HG03521 (cell line): ENCODE data around the gene DAB1.

Experiments used
- ATAC-seq: cut with Tn5 transposase; IDR thresholded peaks from one replicate; pipeline ENCODE4 v1.9.1; 2021; ENCODE audit warnings: mild to moderate bottlenecking, moderate library complexity; ENCODE audit not compliant: unreplicated experiment

The DAB1 gene

DNA sequence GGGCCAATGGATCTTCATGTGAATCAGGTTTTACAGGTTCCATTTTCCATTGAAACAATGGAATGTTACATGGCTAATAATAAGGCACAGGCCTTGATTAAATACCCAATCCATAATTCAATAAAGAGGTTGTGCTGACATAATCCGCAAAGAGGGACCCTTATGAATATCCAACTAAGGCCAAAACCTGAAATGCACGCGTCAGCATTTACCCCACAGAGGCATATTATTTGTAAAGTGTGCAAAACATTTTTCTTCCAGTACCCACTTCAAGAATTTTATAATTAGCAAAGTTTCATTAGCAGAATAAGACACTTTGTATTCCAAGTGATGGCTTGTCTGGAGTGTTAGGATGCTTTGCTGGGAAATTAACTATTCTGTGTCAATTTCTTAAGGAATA is 237.4 kb downstream of the DAB1 start:
- ATAC-seq = no peak

DNA sequence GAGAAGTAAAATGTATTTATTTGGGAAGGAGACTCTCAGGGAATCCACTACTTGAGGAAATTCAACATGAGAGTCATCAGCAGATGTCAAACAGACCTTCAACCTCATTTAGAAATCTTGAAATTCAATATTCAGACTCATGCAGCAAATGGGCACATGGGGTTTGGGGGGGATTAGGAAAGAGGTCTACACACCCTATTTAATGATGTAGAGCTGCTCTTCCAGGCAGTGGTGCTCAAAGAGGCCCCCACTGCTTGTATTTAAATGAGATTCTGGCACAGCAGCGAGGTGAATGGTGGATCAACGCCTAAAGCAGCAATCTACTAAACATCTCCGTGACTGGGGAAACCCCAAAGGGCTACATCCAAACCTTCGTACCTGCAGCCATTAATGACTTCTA is 244.9 kb downstream of the DAB1 start:
- no peak for ATAC-seq

DNA sequence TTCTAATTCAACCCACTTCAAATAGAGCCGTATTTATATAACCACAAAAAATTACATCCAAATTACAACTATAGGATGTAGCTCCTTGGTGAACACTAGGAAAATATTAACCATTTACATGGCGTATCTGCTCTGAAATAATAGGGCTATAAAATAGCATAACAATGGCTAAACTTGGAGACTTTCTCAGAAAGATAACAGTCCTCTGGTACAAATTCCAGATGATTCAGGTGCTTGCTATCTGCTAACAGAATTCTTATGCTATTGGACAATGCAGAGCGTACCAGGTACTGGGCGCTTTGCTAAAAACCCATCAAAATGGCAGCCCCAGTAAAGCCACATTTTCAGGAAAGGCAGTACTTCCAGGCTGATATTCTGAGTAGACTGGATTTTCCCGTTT is 248.4 kb downstream of the DAB1 start:
- ATAC-seq = no peak

DNA sequence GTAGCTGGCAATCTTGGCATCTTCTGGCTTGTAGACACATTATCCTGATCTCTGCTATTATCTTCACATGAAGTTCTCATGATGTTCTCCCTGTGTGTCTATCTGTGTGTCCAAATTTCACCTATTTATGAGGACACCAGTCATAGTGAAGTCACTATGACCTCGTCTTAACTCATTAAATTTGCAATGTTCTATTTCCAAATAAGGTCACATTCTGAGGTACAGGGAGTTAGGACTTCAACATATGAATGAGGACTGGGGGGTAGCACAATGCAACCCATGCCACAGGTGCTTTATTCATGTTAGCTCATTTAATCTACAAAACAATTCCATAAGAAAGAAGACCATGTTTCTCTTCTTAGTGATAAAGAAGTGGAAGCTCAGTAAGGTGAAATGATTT is 251.8 kb downstream of the DAB1 start:
- ATAC-seq = no peak

DNA sequence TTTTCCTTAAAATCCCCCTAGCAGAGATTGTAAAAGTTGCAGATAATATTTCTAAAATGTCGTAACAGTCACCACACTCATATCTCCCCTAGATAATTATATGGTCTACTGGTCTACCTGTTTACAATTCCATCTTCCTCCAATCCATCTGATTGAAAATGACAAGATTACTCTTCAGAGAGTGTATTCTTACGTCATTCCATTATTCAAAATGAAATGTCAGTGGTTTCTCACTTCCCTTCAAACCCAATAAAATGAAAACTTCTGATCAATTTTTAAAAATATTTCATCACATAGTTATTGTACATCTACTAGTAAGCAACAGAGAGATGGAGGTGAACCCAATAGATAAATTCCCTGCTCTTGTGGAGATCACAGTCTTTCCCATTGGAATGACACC is 255.9 kb downstream of the DAB1 start:
- no peak for ATAC-seq

DNA sequence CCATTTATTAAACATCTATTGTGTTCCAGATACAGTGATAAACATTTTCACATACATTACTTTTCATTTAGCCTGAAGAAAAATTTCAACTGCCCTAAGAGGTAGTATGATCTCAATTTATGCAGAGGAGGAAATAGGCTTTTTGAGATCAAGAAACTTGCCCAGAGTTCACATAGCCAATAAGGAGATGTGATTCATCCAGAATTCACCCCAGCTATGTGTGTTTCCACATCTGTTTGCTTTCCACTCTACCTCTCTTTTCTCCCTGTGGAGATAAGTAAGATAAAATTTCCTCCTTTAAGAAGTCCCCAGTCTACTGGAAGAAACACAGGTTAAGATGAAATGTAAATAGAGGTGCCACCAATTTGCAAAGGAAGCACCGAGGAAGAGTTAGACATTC is 258.3 kb downstream of the DAB1 start:
- ATAC-seq = no peak

DNA sequence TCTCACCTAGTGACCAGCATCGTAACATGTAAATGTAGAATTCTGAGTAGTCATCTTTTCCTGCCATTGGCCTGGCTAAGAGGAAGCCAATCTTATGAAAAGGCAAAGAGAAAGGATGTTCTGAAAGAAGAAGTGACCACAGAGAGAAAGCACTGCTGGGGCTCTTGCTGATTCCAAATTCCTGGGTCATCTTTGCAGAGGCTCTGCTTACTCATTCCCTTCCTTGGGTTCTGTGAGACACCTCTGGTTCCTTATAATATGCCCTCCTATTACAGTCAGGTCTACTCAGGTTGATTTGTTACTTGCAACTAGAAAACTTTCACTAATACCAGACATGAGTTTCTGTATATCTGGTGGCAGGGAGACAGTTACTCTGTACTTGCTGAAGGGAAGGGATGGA is 259.3 kb downstream of the DAB1 start:
- no peak for ATAC-seq

DNA sequence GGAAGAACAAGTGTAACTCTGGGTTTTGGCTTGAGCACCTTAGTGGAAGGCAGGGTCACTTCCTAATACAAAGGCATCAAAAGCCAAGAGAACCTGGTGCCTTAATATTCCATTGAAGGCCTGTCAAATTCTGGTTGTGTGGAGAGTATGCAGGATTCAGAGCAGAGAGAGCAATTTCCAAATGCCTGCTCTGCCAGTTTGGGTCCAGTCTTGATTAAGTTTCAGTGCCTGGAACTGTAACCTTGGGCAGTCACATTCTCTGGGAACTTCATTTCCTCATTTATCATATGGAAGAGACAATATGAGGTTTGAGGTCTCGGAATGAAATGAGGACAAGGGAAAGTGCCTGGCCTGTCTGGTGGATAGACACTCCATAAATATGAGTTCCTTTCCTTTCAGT is 260.1 kb downstream of the DAB1 start:
- ATAC-seq = no peak

DNA sequence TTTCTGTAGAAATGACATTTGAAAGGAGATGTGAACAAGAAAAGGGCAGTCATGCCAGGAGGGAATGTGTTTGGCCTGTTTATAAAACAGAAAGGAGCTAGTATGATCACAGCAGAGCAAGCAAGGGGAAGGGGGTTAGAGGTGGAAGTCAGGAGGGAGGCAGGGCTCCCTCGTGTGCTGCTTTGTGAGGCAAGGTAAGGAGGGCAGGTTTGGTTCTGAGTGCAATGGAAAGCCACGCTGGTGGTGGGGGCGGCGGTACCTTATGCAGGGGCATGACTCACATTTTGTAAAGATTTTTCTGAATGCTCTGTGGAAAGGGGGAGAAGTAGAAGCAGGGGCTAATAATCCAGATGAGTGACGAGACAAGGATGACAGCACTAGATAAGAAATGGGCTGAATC is 260.5 kb downstream of the DAB1 start:
- ATAC-seq = no peak

DNA sequence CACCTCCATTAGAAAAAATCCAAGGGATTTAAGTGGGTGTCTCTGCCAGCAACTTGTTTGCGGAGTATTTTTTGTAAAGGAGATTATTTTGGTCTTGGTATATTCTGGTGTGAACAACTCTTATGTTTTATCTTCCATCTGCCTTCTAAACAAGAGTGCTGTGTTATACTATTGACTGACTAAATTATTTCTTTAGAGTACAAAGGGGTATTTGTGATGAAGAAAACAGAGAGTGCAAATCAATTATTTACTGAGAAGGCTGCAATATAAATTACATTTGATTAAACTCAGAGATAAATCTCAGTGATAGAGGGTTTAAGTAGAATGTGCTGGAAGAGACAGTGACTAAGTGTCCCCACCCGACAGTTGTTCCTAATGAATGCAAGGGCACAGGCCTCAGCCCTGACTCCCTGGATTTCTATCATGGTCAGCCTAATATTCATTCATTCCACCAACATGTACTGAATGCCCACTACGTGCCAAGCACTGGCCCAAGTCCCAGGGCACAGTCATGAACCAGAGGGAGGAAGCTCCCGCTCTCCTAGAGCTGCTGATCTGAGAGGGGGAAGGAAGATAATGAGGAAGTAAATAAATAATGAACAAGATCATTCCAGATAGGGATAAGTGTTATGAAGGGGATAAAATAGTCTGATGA is 261.1 kb downstream of the DAB1 start:
- no peak for ATAC-seq

DNA sequence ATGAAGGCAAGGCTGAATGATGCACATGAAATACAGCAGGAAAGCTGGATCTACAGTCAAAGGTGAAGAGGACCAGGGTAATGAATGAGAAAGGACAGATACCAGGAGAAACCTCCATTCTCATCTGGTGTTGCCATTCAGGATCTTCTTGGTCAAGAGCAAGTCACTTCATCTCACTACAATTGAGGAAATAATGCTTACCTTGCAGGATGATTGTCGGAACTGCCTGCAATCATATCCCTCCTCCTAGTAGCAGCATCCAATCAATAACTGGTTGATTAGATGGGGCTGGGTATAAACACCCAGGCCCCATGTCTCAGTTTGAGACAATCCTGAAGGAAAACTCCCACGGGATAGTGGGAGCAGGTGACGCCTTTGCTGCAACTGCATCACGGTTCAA is 263.3 kb downstream of the DAB1 start:
- no peak for ATAC-seq

DNA sequence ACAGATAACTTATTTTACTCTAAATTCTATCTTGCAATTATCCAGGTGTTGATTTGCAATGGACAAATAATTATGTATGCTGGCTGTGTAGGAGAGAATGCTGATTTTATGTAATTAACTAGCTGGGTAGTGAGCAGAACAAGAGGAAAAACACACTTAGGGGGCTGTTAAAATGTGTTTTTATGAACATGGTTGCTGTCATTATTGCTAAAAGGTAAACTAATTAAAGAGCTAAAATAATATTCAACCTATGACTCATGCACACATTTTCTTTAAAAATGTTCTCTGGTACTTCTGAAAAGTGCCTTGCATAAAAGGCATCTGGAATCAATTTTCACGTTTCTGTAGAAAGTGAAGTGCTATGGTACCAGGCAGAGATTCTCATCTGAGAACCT is 265.3 kb downstream of the DAB1 start:
- no peak for ATAC-seq

DNA sequence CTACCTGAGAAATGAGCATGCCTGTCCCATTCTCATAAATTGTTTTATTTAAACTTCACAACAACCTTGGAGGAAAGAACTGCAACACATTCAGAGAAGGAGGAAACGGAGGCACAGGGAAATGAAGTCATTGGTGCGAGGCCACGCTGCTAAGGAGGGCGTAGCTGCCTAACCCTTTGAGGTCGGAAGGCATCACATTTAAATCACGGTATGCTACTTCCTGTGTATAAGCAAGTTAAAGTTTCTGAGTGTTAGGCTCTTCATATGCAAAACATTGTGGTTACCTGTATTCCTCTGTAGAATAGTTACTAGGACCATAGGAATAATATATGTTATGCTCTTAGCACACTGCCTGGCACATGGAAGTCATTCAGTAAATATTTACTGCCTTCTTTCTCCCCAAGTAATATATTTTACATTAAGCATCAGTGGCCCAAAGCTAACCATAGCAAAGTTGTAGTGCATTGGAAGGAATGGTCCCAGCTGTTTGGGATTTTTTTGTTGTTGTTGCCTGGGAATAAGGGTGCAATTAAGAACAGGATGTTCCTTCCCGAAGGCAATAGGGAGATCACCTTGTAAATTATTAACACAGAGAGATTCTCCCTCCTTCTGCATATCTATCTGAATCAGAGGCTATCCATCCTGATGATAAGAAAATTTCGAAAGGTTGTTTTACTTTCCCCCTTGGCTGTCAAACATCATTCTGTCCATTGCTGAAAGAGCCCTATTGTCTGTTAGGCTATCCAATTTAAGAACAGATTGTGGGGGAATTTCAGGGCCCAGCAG is 265.8 kb downstream of the DAB1 start:
- ATAC-seq = no peak

DNA sequence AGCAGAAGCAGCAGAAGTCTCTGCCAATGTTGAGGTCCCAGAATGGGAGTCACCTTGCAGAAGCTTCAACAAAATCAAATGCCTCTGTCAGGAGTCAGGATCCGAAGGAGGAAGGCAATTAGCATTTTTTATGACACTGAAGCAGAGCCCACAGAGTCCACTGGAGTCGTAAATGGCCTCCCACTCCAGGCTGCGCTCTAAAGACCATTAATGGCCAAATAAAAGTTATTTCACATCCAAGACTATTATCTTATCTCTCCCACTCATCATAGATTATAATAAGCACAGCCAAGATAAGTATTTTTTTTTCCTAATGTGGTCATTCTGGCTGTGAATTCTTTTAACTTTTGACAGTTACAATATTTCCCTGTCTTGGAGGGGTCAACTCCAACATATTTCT is 267.0 kb downstream of the DAB1 start:
- no peak for ATAC-seq

DNA sequence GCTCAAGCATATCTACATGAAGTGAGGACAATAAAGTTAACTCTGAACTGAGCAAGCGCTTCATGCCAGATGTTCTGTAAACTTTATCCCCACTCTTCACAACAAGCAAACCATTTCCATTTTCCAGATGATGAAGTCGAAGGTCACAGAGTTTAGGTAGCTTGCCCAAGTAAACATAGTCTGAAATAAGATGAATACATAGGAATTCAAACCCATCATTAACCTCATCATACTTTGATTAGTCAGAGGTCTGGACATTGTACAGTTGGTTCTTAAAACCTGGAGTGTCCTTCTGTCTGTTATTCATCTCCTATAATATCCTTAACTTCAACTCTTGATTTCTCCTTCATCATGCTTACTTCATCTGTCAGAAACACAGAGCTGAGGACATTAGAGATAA is 277.8 kb downstream of the DAB1 start:
- no peak for ATAC-seq

DNA sequence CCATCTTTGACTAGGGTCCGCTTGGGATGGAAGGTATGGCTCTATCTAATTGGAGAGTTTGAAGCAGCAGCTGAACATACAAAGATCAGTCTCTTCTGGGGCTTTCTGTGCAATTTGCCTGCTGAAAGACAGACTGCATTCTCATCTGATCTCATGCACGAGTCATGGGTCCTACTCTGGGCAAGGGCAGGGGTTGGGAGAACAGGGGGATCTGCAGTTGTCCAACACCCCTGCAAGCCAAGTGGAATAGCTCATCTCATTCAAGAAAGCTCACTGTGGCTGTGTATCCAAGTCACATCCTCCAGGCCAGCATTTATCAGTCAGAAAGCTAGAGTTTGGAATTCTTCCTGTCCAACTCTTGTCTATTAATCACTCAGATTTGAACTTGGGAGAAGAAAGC is 280.9 kb downstream of the DAB1 start:
- ATAC-seq = no peak

DNA sequence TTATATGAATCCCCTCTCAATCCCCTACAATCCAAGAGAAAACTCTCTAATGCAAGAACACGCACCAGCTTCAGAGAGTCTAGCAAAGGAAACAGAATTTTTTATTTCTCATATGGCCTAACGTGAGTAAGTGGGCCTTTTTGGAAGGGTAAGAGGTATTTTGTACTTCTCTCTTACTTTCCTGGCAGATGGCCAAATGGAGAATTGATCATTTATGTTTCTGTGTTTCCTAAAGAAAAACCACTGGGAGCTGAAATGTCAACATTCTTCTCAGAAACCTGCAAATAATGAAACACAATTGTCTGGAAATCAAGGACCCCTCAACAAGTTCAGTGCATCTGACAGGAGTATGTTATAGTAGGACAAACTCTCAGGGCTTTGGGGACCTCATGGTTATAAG is 281.7 kb downstream of the DAB1 start:
- ATAC-seq = no peak

DNA sequence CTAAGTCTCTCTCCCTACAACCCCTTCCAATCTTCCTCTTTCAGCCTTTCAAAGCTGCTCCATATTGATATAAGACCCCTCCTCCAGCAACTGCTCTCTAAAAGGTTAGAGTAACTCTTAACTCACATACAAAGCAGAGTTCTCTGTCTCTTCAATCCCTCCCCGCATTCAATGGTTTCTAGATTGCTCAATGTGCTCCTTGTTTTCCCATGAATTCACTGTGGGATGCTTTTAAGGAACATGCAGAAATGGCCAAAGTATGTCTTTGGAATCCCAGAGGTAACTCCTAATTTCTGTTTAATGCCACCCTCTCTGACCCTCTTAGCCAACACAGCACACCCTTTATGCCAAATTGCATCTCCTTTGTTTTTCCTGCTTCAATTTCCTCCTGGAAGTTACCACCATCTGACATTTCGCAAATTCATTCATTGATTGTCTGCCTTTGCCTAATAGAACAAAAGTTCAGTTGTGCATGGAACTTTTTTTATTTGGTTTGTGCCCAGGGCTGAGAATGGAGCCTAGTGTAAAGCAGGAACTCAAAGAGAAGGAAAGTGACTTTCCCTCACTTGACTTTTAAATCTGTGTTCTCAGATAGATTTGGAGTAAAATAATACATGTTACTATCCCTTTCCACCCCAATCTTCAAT is 285.3 kb downstream of the DAB1 start:
- ATAC-seq = no peak

DNA sequence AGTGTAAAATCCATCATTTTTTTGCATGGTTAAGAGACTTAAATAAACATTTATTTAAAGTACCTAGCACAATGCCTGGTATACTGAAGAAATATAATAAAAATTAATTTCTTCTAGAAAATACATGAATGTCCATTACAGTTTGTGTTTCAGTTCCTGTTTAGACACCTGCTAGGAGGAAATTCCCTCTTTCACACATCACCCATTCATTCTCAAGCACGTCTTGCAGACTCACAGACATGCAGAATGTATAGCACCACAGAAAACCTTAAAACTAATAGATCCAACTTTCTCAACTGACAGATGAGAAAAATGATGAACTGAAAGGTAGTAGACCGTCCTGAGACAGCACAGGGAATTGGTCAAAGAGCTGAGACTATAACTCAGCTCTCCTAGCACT is 285.9 kb downstream of the DAB1 start:
- ATAC-seq = no peak

DNA sequence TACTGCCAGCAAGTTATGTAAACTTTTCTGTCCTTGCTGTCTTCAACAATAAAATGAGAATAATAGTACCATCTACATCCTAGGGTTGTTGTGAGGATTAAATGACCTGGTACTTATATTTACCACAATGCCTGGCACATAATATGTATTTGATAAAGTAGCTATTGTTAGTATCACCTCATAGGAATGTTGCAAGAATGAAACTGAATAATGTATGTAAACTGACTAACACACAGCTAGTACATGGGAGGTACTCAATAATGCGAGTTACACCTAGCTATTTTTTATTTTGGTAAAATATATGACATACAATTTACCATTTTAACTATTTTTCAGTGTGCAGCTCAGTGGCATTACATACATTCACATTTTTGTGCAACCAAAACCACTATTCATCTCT is 289.1 kb downstream of the DAB1 start:
- no peak for ATAC-seq

DNA sequence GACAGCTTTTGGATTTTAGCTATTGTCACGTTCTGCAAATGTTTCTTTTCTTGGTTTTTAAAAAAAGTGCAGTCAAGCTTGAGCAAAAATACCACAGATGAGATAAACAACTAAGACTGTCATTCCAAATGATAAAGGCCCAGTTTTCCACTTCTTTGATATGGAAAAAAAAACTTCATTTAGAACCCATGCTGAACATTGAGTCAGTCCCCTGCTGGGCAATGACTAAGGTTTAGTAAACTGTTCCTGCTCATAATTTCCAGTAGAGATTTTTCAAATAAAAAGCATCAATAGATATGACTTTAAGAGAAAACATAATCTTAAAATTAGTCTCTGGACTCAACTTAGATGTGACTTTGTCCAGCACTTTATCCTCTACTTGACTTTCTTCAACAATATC is 290.2 kb downstream of the DAB1 start:
- ATAC-seq = no peak

DNA sequence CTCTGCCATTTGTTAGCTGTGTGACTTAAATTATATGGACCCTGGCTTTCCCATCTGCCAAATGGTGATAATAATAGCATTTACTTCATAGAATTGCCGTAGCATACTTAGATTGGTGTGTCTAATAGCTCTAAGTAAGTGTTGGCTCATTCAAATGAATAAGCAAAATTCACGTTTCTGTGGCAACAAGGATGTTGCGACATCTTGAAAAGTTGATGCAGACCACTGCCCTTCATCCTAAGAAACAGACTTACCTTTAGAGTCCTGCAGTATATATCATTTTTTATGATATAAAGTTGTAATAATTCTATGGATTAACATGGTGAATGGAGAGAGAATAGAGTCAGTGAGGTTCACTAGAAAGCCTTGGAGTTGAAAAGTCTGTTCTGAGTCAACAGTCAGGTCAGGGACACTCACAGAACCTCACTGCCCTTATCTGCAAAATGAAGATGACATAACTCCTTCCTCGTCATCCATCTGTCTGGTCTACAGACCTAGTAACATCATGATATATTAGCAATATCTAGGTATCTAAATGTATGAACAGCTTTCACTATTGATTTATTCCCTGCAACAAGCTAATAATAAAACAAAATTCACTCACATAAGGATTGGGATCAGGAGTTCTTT is 290.8 kb downstream of the DAB1 start:
- ATAC-seq = no peak
